ENCODE results near the gene ALDH3A1. TPM values are rescaled to one million over a fixed set of nuclear protein-coding genes. Genes with fewer than 3 reads are reported as not detected.
A peak's percentile ranks its signal among the peaks of the same experiment; 100 is the strongest.

The ALDH3A1 gene
- total and polyA plus RNA-seq, 8 donors, result 5.8 to 689 (median 145) TPM

DNA sequence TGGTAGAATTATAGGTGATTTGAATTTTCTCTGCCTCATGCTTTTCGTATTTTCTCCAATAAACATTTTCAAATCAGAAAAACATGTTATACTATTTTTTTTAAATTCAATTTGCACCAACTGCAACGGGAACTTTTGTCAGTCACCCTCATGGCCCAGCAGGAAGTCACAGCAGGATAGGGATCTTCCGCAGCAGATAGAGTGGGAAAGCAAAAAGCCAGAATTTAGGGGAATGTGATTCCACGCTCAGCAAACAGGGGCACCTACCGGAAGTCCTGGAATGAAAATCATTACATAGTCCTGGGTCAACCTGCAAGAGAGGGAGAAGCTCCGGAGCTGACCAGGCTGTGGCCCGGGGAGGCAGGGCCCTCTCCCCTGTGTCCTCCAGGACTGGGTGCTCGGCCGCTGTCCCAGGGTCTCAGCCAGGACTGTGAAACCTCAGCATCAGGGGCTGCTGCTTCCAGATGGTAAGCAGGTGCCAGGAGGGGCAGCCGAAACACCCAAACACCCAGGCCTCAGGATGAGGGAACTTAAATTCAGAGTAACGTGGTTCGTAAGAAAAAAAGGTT lies 35.6 kb downstream of the ALDH3A1 start:
- no peak for DNase-seq
- Histone ChIP-seq H3K27me3 (no peaks in the 10 kb centered on the region), H3K9me3 (no peaks in the 10 kb centered on the region), H3K36me3 (no peaks in the 10 kb centered on the region), H3K27ac (no peak overlapping the region), H3K4me3 (no peak overlapping the region), H3K4me1 (peaks cover 0 to 5% (median 0%) of the 10 kb centered on the region in 4 donors)
- WGBS, 5 donors, result 86 to 93% (median 92%) methylated on average over 12 of the region's 12 CpGs
- TF ChIP-seq POLR2A (IDR thresholded peaks at IDR 0.05) (no peak), EP300 (IDR thresholded peaks at IDR 0.05) (no peak), POLR2AphosphoS5 (IDR thresholded peaks at IDR 0.05) (no peak)
- TF ChIP-seq, protein P1, sequence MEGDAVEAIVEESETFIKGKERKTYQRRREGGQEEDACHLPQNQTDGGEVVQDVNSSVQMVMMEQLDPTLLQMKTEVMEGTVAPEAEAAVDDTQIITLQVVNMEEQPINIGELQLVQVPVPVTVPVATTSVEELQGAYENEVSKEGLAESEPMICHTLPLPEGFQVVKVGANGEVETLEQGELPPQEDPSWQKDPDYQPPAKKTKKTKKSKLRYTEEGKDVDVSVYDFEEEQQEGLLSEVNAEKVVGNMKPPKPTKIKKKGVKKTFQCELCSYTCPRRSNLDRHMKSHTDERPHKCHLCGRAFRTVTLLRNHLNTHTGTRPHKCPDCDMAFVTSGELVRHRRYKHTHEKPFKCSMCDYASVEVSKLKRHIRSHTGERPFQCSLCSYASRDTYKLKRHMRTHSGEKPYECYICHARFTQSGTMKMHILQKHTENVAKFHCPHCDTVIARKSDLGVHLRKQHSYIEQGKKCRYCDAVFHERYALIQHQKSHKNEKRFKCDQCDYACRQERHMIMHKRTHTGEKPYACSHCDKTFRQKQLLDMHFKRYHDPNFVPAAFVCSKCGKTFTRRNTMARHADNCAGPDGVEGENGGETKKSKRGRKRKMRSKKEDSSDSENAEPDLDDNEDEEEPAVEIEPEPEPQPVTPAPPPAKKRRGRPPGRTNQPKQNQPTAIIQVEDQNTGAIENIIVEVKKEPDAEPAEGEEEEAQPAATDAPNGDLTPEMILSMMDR (IDR thresholded peaks at IDR 0.05), result no peak
- intact Hi-C loops (cut with DNase I; ENCODE audit: low total_unique reads), result no loop called here

DNA sequence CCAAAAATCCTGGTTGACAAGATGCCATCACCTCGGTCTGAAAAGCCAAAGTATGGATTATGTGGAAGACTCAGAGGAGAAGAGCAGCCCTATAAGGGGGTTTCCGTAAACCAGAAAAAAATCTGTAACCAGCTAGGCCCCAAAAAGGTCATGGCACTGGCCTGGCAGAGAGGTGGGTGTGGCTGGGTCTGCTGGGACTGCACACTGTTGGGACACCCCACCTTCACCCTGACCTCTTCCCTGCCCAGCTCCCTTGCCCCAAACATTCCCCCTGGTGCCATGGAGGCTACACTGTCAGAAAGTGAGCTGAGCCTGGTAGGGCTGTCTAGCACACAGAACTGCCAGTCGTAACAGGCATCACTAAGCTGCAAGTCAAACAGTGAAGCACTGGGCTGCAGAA lies 38.3 kb downstream of the ALDH3A1 start:
- H3K27ac ChIP-seq, result no peak overlapping the region
- no peaks in the 10 kb centered on the region for H3K9me3 ChIP-seq
- H3K4me1 ChIP-seq, result peaks cover 0 to 5% (median under 1%) of the 10 kb centered on the region in 4 donors
- no peaks in the 10 kb centered on the region for H3K36me3 ChIP-seq
- intact Hi-C loops (cut with DNase I; ENCODE audit: low total_unique reads), result no loop called here
- DNase-seq, result no peak
- WGBS, 5 donors, result 90 to 95% (median 91%) methylated on average over 3 of the region's 3 CpGs
- H3K4me3 ChIP-seq, result no peak overlapping the region
- no peaks in the 10 kb centered on the region for H3K27me3 ChIP-seq
- no peak for TF ChIP-seq POLR2AphosphoS5 (IDR thresholded peaks at IDR 0.05)
- no peak for TF ChIP-seq POLR2A (IDR thresholded peaks at IDR 0.05)

DNA sequence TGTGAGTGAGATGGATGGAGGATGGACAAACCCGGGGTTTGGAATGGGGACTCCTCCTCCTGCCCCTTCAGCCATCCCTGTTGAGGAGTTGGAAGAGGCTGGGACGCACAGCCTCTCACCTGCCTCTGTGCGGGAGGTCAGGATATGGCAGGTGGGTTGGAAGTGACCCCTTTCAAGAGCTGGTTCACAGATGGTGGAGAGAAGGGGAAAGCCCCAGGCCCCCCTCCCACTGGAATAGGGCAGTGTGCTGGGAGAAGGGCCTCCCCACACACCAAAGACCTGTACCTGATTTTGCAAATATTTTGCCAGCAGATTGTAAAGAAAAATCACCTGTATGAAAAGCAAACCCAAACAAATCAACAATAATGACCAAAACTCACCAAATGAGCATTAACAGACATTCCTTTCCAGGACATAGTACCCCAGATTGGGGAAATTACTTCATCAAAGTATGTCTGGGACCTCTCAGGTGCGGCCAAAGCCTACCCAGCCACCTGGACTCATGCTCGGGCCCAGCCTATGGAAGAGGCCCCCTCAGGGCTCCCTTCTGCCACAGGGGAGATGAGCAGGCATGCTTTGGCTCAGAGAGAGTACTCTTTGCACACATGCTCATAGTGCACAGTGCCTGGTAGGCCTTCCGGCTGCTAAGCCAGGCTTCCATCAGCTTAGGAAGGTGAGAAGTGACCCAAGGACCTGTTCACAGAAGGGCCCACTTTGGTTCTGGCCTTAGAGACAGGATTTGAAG lies 39.5 kb downstream of the ALDH3A1 start:
- intact Hi-C loops (cut with DNase I; ENCODE audit: low total_unique reads), result no loop called here
- TF ChIP-seq POLR2A (IDR thresholded peaks at IDR 0.05) (no peak), POLR2AphosphoS5 (IDR thresholded peaks at IDR 0.05) (no peak), EP300 (IDR thresholded peaks at IDR 0.05) (no peak)
- TF ChIP-seq, protein P1 (IDR thresholded peaks at IDR 0.05), result no peak
- Histone ChIP-seq H3K4me1 (peaks cover 0 to 13% (median 10%) of the 10 kb centered on the region in 4 donors), H3K4me3 (no peak overlapping the region), H3K27me3 (no peaks in the 10 kb centered on the region), H3K36me3 (no peaks in the 10 kb centered on the region), H3K27ac (no peak overlapping the region), H3K9me3 (no peaks in the 10 kb centered on the region)
- no peak for DNase-seq
- 79 to 98% (median 92%) methylated on average over 4 to 6 of the region's 6 CpGs for WGBS, 5 donors

DNA sequence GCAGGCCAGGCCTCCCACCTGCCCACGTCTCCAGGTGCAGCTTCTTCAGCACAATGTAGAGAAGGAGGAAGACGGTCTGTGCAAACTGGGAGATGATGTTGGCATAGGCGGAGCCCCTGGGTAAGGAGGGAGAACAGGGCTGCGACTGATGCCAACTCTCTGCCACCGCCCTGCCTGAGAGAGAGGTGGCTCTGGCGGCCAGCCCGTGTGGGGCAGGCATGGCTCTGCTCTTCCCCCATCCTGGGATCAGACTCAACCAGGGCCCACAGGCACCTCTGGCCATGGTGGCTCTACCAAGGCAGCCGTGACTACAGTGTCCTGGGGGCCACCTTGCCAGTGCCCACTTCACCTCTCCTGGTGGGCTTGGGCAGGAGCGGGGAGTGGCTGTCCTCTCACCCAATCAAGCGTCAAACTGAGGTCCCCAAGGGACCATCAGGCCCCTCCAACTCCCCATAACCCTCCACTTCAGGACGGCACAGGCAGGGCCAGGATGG lies 40.3 kb downstream of the ALDH3A1 start:
- TF ChIP-seq, protein P1 (IDR thresholded peaks at IDR 0.05), result no peak
- TF ChIP-seq EP300 (IDR thresholded peaks at IDR 0.05) (no peak), POLR2A (IDR thresholded peaks at IDR 0.05) (no peak), POLR2AphosphoS5 (IDR thresholded peaks at IDR 0.05) (no peak)
- H3K27me3 ChIP-seq, result no peaks in the 10 kb centered on the region
- WGBS, 5 donors, result 62 to 89% (median 63%) methylated on average over 7 to 11 of the region's 11 CpGs
- peaks cover 0 to 19% (median 15%) of the 10 kb centered on the region in 4 donors for H3K4me1 ChIP-seq
- no peaks in the 10 kb centered on the region for H3K9me3 ChIP-seq
- no peaks in the 10 kb centered on the region for H3K36me3 ChIP-seq
- peak in 1 of 2 donors; percentile 3 for DNase-seq
- no peak overlapping the region for H3K4me3 ChIP-seq
- intact Hi-C loops (cut with DNase I; ENCODE audit: low total_unique reads), result no loop called here
- no peak overlapping the region for H3K27ac ChIP-seq

Data from stomach (tissue), 9 donors.